HPDE6-E6E7 (cell line): Measurements from ENCODE around the gene FLT3.
"Not testable (repeated sequence)": the region's sequence is repeated elsewhere in the genome, so short reads cannot be mapped to it uniquely, and the experiment has no call there.

ENCODE experiments used
- DNase-seq: peaks from one replicate; pipeline ENCODE4 v3.0.0; 2011; ENCODE audit warnings: missing footprints; ENCODE audit errors: extremely low spot score

FLT3 gene

GRCh38 chr13:28044608-28045007 is 55.8 kb downstream of the FLT3 start:
- DNase-seq: no peak

DNA sequence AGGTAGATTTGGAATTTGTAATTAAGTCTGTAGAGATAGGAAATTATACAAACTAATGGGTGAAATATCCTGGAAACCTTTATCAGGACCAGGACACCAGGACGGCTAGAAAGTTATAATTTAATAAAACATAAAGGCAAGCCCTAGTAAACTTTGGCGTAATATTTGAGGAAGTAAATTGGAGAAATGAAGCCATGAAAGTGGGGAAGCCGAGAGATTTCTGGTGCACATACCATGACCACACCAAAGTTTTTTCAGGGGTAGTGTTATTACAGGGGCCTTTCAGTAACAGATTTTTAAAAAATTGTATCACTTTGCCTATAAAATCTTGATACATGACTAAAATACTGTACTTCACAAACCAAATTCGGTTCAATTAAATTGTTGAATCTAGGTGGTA is 57.2 kb downstream of the FLT3 start:
- no peak for DNase-seq

DNA sequence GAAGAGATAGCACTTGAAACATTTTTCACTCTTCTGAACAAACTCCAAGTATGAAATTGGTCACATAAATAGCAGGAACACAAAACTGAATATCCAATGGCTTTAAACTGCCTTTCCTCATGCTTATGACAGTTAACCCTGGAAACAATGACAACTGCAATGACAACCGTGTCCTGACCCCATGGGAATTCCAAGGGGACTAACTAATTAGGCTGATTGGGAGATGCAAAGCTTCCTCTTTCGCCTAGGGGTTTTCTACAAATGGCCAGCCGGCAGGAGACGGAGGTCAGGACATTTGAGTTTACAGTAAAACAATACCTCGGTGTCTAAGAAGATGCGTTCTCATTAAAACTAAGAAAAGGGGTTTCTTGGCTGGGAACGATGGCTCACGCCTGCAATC is 58.9 kb downstream of the FLT3 start:
- DNase-seq: no peak

DNA sequence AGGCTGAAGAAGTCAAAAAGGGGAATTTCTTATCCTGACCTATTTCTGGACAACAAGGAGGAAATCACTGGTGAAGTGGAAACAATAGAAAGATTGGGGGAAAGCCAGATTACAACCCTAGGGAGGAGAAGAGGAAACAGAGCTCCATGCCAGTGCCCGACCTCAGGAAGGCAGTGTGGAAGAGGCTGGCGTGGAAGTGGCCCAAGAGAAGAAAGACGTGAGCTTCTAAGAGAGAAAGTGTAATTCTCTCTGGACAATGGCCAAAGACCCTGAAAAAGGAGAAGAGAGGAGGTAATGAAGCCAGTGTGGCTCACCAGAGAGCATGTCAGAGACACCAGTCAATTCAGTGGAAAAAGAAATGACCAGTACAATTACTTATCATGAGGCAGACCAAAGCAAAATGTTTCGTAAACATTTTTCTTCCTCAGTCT is 59.3 kb downstream of the FLT3 start:
- DNase-seq: no peak

GRCh38 chr13:28037399-28037798 is 63.0 kb downstream of the FLT3 start:
- DNase-seq: no peak

DNA sequence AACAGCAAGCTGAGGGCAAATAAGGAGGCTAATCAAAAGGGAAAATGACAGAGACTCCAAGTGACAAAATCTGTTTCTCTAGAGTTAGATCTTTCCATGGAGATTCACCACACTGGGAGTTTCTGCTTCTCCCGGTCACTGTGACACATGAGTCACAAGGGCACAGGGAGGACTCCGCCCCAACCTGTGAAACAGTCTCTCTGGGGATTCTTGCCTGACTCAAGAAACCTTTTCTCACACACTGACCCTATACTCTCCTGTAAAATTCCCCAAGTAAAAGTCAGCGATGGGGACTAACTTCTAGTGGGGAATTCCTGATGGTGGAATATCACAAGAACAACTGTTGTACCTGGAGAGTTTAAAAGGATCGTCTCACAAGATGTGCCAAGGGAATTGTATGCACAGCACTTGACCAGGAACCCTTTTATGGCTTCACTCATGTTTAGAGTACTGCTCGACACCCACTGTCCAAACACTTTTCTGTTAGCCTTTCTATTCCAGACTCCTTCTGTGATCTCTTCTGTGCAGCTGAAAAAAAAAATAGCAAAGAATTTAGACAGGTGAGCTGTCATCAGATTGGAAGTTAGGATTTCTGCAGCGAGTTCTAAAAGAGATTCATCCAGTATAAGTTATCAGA is 65.1 kb downstream of the FLT3 start:
- DNase-seq: no peak

DNA sequence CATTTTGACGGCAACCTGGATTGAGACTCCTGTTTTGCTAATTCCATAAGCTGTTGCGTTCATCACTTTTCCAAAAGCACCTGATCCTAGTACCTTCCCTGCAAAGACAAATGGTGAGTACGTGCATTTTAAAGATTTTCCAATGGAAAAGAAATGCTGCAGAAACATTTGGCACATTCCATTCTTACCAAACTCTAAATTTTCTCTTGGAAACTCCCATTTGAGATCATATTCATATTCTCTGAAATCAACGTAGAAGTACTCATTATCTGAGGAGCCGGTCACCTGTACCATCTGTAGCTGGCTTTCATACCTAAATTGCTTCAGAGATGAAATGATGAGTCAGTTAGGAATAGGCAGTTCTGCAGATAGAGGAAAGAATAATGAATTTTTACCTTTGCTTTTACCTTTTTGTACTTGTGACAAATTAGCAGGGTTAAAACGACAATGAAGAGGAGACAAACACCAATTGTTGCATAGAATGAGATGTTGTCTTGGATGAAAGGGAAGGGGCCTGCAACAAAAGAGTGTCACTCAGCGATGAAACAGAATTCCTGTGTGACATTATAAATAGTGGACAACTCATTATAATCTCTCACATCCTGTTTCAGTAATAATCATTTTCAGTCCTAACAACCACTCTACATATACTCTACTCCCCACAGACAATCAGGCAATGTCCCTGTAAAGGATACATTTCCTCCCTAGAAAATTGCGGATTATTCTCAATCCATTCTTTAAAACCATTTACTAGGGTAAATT is 66.3 kb downstream of the FLT3 start:
- DNase-seq: no peak

DNA sequence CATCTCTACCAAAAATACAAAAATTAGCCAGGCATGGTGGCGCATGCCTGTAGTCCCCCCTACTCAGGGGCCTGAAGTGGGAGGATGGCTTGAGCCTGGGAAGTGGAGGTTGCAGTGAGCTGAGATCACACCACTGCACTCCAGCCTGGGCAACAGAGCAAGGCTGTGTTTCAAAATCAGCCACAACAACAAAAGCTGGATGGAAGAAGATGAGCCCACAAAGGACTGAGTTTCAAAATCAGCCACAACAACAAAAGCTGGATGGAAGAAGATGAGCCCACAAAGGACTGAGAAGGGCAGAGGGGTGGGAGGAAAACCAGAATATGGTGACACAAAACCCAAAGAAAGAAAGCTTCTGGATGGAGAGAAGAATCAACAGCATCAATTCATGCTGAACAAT is 67.9 kb downstream of the FLT3 start:
- not testable (repeated sequence) for DNase-seq

- no peak for DNase-seq
These were observed 68.5 kb downstream of the FLT3 start for GRCh38 chr13:28031896-28032288.

DNA sequence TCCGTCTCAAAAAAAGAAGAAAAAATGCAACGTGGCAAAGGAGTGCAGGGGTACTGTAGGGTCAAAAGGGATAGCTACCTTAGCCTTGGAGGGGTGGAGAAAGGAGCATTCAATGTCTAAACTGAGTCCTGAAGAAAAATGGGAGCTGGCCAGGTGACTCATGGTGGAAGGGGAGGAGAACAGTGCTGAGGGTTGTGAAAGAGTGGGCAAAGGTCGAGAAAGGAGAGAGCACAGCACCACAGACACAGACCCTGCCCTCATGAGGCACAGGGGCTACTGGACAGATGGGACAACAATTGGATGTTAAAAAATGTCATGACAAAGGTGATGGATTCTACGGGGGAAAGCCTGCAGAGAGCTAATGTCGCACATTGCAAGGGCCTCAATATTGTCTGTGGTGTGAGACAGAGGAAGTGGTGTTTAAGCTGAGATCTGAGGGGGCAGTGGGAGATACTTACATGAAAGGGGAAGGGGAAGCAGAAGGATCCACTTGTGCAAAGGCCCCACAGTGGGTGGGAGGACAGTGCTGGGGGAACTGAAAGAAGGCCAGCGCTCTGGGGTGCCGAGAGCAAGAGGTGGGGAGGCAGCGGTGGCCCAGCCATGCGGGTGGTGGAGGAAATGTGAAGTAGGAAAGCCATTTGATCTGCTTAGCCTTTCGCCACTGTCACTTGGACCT is 69.0 kb downstream of the FLT3 start:
- no peak for DNase-seq

- DNase-seq: no peak
These were observed 72.6 kb downstream of the FLT3 start for GRCh38 chr13:28027607-28028364.

DNA sequence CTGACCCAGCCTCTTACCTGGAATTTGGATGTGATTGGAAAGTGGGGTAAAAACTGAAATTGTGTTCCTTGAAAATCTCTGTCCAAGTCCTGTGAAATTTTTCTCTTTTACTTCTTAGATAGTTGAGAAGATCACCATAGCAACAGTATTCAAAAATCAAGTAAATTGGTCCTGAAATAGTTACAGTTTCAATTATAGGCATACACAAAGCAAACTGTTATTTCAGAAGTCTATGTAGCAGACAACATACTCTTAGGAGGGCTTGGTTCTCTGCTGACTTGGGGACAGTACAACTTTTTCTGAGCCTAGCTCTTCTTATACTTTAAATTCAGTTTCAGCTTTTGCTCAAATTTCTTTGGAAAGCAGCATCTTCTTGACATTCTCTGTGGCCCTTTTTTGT is 73.3 kb downstream of the FLT3 start:
- DNase-seq: no peak

- DNase-seq: no peak
These were observed 73.9 kb downstream of the FLT3 start for GRCh38 chr13:28026508-28026907.

- DNase-seq: no peak
These were observed 77.4 kb downstream of the FLT3 start for GRCh38 chr13:28022848-28023518.

- DNase-seq: no peak
These were observed 86.1 kb downstream of the FLT3 start for GRCh38 chr13:28014301-28014700.

- no peak for DNase-seq
These were observed 86.9 kb downstream of the FLT3 start for GRCh38 chr13:28013482-28013881.

DNA sequence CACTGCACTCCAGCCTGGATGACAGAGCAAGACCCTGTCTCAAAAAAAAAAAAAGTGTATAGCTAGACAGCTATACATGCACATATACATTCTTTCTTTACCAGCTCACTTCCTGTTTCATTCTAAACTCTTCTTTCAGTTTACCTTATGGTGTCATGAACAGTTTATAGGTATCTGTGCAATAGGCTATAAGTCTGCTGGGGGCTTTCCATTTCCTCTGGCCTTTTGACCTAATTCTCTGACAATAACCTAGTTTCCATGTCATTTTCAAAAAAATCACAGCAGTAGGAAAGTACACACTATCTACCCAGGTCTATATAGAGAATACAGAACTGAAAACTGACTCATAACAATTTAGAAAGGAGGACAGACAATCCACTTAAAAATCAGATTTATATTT is 87.5 kb downstream of the FLT3 start:
- no peak for DNase-seq

DNA sequence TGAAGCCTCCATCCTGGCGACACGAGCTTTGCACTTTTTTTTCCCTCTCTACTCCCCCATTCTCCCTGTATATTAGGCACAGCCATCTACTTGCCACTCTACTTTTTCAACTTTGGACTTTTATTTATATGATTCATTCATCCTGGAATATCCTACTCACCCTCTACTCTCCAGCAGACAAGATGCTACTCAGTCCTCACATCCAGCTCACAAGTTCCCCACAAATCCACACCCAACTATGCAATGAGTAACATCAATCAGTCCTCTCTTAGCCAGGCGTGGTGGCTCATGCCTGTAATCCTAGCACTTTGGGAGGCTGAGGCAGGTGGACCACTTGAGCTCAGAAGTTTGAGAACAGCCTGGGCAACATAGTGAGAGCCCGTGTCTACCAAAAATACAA is 88.0 kb downstream of the FLT3 start:
- DNase-seq: no peak

DNA sequence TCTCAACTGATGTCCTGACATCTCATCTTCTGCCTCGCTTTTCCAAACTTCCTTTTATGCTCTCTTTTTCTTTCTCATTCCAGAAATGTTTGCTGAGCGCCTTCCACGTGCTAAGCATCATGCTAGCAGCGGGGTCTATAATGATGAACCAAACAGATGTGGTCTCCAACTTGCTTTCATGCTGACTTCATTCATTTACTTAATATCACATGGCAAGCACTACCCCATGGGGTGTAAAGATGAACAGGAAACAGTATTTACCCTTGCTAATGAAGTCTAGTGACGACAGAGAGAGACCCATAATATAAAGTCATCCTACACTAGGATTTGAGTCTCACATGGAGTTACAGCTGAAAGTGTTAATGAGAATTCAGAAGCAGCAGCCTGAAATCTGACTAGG is 90.3 kb downstream of the FLT3 start:
- no peak for DNase-seq

GRCh38 chr13:28005016-28005415 is 95.4 kb downstream of the FLT3 start:
- DNase-seq: not testable (repeated sequence)

DNA sequence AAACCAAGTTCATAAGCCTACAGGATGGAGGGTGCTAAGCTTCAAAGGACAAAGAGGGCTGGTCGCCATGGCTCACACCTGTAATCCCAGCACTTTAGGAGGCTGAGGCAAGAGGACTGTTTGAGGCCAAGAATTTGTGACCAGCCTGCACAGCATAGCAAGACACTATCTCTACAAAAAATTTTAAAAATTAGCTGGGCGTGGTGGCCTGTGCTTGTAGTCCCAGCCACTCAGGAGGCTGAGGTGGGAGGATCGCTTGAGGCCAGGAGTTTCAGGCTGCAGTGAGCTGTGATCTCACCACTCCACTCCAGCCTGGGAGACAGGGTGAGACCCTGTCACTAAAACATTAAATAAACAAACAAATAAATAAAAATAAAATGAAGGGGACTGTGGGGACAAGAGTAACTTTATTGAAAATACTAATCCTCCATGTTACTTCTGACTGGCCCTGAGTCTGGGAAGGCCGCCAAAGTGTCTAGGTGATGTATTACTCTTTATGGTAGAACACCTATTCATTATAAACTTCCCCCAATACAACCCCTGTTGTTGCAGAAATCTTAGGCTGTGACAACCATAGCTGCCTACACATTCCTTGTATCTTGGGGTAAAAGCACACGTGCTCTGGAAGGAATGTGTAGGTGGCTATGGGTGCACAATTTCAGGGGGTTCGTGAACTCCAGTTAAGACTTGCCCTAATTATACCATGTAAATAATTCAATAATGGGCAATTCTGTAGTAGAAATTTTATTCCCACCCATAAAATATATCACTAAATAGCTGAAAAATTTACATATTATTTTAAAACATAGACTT is 97.3 kb downstream of the FLT3 start:
- no peak for DNase-seq
